Cardiac muscle cell (in vitro differentiated cells and primary cell): ENCODE measurements around the gene ATXN2. TPM values are rescaled to one million over a fixed set of nuclear protein-coding genes. Genes with fewer than 3 reads are reported as not detected.
"Not testable (repeated sequence)": the region's sequence is repeated elsewhere in the genome, so short reads cannot be mapped to it uniquely, and the experiment has no call there.

ENCODE experiments used
- DNase-seq, 2 donors: peaks; one replicate each; pipeline versions ENCODE4 v3.0.0 to v3.0.0-alpha.2; 2010 to 2017; ENCODE audit warnings: low read depth in 1 of 2, low spot score in 1 of 2
- H3K27ac ChIP-seq: fragments of 200-600 bp; sonication (generic); 2 replicates; pipeline ENCODE4 v1.5.1; 2016
- H3K27me3 ChIP-seq: fragments of 200-600 bp; sonication (generic); 2 replicates; pipeline ENCODE4 v1.6.0; 2016; ENCODE audit warnings: control low read depth
- H3K36me3 ChIP-seq: fragments of 200-600 bp; sonication (generic); 2 replicates; pipeline ENCODE4 v1.5.1; 2016; ENCODE audit warnings: control low read depth
- H3K4me1 ChIP-seq: fragments of 200-600 bp; sonication (generic); 2 replicates; pipeline ENCODE4 v1.8.1; 2017; ENCODE audit warnings: low read depth, mild to moderate bottlenecking, mixed run types
- H3K4me3 ChIP-seq: fragments of 200-600 bp; sonication (generic); 2 replicates; pipeline ENCODE4 v1.5.1; 2016; ENCODE audit warnings: mild to moderate bottlenecking
- H3K9me3 ChIP-seq: fragments of 200-600 bp; sonication (generic); 2 replicates; pipeline ENCODE4 v1.5.1; 2017; ENCODE audit warnings: low read depth, mild to moderate bottlenecking, control low read depth
- polyA plus RNA-seq: library from polyadenylated mRNA; unstranded; fragments of >200 nt; fragmentation: Nextera tagmentation; extraction: Ambion mirVana; gene quantifications from 2 replicates; pipeline ENCODE4 v1.2.1, GENCODE V29; 2016
- total RNA-seq: library from RNA; depleted of rRNA; stranded (reverse); fragments of >200 nt; gene quantifications from 2 replicates; pipeline ENCODE4 v1.2.3, GENCODE V29; 2016
- TF ChIP-seq, protein P1 (sequence below): IDR thresholded peaks from 2 replicates; pipeline ENCODE4 v1.5.1; 2012; ENCODE audit warnings: low read depth, mild to moderate bottlenecking, low read length

The ATXN2 gene
- total and polyA plus RNA-seq, 2 experiments from 2014 or later, result 29.5 to 52.7 TPM

DNA sequence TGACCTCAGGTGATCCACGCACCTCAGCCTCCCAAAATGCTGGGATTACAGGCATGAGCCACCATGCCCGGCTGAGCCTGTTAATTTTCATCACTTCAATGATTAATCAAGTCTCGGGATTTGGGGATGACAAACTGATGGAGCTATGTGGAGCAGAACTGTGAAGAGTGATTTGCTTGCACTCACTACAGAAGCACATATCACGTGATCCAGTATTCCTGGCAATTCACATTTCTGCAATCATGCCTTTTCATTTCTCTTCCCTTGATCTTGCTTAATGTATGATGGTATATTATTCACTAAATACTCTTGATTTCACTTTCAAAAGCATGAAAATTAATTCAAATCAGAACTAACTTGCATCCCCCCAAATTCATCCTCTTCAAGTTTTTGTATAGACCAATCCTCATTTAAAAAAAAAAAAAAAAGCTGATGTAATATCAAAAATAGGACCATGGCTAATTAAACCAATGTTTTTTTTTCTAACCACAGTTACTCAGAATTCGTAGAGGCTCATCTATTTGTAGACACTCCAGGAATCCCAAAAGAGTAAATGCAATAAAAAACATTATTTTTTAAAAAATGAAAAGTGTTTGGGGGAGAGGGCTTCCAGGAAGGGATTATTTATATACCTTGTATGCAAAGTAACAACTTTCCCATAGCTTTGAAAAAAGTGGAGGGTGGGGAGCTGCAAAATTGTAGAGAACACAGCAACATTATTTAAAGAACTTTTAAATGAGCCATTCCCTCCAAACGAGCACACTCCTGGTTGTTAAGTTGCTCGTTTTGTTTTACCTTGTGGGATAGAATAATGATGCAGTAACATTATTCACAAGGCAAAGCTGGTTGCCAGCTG is 7.0 kb upstream of the ATXN2 start:
- H3K27me3 ChIP-seq, result no peaks in the 10 kb centered on the region
- no peak for DNase-seq
- no peak overlapping the region for H3K27ac ChIP-seq
- TF ChIP-seq, protein P1, sequence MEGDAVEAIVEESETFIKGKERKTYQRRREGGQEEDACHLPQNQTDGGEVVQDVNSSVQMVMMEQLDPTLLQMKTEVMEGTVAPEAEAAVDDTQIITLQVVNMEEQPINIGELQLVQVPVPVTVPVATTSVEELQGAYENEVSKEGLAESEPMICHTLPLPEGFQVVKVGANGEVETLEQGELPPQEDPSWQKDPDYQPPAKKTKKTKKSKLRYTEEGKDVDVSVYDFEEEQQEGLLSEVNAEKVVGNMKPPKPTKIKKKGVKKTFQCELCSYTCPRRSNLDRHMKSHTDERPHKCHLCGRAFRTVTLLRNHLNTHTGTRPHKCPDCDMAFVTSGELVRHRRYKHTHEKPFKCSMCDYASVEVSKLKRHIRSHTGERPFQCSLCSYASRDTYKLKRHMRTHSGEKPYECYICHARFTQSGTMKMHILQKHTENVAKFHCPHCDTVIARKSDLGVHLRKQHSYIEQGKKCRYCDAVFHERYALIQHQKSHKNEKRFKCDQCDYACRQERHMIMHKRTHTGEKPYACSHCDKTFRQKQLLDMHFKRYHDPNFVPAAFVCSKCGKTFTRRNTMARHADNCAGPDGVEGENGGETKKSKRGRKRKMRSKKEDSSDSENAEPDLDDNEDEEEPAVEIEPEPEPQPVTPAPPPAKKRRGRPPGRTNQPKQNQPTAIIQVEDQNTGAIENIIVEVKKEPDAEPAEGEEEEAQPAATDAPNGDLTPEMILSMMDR, result no peak
- H3K4me1 ChIP-seq, result no peaks in the 10 kb centered on the region
- no peaks in the 10 kb centered on the region for H3K9me3 ChIP-seq
- H3K4me3 ChIP-seq, result no peak overlapping the region
- no peaks in the 10 kb centered on the region for H3K36me3 ChIP-seq

GRCh38 chr12:111602857-111603256 is 3.7 kb upstream of the ATXN2 start:
- not testable (repeated sequence) for DNase-seq, H3K4me3 ChIP-seq, H3K4me1 ChIP-seq, H3K36me3 ChIP-seq, H3K9me3 ChIP-seq, H3K27me3 ChIP-seq, H3K27ac ChIP-seq

GRCh38 chr12:111602348-111602747 is 3.2 kb upstream of the ATXN2 start:
- Histone ChIP-seq H3K4me3 (no peak overlapping the region), H3K36me3 (no peaks in the 10 kb centered on the region), H3K9me3 (no peaks in the 10 kb centered on the region), H3K27me3 (no peaks in the 10 kb centered on the region), H3K4me1 (peaks cover 3% of the 10 kb centered on the region), H3K27ac (no peak overlapping the region)
- TF ChIP-seq, protein P1, result no peak
- DNase-seq, result no peak

DNA sequence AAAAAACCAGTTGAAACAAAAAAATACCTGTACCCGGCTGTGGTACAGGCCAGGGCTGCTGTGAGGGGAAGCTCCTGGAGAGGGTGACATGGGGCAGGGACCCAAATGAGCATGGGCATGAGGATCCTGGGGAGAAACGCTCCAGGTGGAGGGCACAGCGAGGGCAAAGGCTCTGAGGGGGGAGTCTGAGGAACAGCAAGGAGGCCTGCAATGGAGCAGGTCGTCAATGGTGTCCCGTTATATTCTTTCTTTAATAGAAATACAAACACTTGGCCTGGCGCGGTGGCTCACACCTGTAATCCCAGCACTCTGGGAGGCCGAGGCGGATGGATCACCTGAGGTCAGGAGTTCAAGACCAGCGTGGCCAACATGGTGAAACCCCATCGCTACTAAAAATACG is 1.9 kb upstream of the ATXN2 start:
- not testable (repeated sequence) for H3K9me3 ChIP-seq, H3K27ac ChIP-seq, H3K4me3 ChIP-seq, DNase-seq, H3K27me3 ChIP-seq, H3K36me3 ChIP-seq
- H3K4me1 ChIP-seq, result peaks cover 11% of the 10 kb centered on the region

DNA sequence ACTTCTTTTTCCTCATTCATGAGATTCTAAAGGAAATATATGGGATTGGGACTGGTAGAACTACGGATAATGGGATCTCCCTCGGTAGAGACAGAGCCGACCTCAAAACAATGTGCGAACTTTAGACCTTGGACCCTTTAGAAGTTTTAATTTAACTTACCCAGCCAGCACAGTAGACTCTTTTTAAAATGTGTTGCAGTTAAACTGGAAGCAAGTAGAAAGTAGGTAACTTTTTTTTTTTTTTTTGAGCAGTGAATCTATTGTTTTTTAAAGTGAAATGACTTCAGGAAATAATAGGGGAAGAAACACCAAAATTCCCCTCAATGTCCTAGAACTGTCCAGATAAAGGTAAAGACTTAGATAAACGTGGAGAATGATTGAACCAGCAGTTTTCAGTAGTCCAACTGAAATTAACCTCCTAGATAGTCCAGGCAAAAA is 1.1 kb upstream of the ATXN2 start:
- Histone ChIP-seq H3K27ac (peak overlapping the region; percentile 100), H3K27me3 (no peaks in the 10 kb centered on the region), H3K4me1 (peaks cover 11% of the 10 kb centered on the region), H3K4me3 (peak overlapping the region; percentile 69), H3K36me3 (no peaks in the 10 kb centered on the region), H3K9me3 (no peaks in the 10 kb centered on the region)
- DNase-seq, result no peak
- TF ChIP-seq, protein P1, result no peak

- peak; percentile 95 to 99 for DNase-seq
Measured at GRCh38 chr12:111599453-111600204, 514 bp upstream of the ATXN2 start.

More at GRCh38 chr12:111599453-111600204, 514 bp upstream of the ATXN2 start:
- H3K27ac ChIP-seq, result peak overlapping the region; percentile 100
- no peaks in the 10 kb centered on the region for H3K36me3 ChIP-seq
- peaks cover 16% of the 10 kb centered on the region for H3K4me1 ChIP-seq
- peak overlapping the region; percentile 69 for H3K4me3 ChIP-seq
- H3K9me3 ChIP-seq, result no peaks in the 10 kb centered on the region
- TF ChIP-seq, protein P1, result no peak
- no peaks in the 10 kb centered on the region for H3K27me3 ChIP-seq
